ENCODE measurements around the gene MYBPHL.

Gene MYBPHL

DNA sequence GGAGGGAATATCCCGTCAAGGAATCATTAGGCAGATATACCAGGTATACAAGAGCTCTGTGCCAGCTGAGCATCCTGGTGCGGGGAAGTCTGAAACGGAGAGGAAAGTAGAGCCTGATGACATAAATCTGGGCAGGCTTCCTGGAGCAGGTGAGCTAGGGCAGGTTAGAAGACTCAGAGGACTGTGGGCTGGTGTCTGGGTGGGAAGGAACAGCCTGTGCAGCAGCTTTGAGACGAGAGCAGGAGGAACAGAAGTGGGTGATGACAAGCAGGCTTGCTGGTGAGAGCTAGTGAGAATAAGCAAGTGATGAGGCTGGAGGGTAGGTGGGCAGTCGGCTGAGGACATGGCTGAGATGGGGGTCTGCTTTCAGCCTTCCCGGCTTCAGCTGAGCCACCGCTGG lies 50.7 kb downstream of the MYBPHL start:
- no peak overlapping the region for H3K27ac ChIP-seq
- TF ChIP-seq, protein P1, sequence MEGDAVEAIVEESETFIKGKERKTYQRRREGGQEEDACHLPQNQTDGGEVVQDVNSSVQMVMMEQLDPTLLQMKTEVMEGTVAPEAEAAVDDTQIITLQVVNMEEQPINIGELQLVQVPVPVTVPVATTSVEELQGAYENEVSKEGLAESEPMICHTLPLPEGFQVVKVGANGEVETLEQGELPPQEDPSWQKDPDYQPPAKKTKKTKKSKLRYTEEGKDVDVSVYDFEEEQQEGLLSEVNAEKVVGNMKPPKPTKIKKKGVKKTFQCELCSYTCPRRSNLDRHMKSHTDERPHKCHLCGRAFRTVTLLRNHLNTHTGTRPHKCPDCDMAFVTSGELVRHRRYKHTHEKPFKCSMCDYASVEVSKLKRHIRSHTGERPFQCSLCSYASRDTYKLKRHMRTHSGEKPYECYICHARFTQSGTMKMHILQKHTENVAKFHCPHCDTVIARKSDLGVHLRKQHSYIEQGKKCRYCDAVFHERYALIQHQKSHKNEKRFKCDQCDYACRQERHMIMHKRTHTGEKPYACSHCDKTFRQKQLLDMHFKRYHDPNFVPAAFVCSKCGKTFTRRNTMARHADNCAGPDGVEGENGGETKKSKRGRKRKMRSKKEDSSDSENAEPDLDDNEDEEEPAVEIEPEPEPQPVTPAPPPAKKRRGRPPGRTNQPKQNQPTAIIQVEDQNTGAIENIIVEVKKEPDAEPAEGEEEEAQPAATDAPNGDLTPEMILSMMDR (conservative IDR thresholded peaks at IDR 0.05): no peak

DNA sequence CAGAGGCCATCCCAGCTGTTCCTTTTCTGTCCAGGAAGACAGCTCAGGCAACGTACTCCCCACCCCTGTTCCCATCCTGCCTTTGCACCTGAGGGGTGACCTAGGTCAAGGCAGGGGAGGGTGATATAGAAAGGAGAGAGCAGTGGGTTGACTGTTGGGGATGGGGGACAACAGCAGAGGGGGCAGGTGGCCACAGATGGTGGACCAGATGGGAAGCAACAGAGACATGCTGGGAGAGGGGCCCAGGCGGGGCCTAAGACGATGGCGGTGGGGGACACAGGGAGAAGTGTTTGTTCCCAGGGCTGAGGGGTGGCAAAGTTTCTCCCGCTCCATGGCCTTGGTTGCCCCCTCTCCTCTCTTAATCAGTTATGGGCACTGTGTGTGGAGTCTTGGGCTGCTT lies 51.1 kb downstream of the MYBPHL start:
- H3K27ac ChIP-seq: no peak overlapping the region
- TF ChIP-seq, protein P1 (conservative IDR thresholded peaks at IDR 0.05): no peak

DNA sequence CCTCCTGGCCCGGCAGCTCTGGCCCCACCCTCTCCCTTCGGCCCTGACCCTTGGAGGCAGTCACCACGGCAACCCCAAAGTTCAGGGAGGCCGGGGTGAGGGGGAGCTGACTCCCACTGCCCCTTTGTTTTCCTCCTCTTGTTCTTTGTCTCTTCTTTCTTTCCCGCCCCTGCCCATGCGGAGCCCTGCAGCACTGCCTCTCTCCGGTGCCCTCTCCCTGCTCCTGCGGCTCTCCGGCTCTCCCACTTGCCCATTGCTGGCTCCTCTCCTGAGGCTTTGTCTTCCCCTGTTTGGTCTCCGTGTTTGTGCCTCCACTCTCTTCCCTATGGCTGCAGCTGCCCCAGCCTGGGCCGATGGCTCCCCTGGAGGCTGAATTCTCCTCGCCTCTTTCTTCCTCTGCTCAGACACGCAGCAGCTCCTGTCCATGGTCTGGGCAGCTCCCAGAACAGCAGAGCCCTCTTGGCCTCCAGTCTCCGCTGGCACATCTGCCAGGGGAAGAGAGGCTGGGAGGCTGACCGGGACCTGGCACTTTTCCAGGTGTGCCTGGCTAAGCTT lies 51.6 kb downstream of the MYBPHL start:
- H3K27ac ChIP-seq: no peak overlapping the region
- TF ChIP-seq, protein P1 (conservative IDR thresholded peaks at IDR 0.05): no peak

DNA sequence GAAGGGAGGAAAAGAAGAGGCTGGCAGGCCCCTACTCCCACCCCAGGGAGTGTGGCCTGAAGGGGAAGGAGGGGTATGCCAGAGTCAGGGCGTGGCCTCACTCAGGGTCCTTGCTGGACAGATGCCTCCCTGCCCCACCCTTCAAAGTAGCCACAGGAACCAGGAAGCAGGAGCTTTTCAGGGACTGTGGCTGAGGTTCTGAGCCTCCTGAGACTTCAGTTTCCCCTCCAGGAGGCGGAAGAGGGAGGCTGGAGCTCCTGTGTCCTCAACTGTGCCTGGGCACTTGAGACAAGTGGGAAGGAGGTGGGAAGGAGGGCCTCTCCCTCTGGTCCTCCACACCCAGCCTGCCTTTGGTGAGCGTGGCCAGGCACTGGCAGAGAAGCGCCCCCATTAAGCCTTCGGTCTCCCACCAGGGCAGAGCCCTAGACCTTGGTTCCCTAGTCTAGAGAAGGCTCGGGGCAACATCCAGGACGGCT lies 52.2 kb downstream of the MYBPHL start:
- TF ChIP-seq, protein P1 (conservative IDR thresholded peaks at IDR 0.05): no peak
- H3K27ac ChIP-seq: no peak overlapping the region

DNA sequence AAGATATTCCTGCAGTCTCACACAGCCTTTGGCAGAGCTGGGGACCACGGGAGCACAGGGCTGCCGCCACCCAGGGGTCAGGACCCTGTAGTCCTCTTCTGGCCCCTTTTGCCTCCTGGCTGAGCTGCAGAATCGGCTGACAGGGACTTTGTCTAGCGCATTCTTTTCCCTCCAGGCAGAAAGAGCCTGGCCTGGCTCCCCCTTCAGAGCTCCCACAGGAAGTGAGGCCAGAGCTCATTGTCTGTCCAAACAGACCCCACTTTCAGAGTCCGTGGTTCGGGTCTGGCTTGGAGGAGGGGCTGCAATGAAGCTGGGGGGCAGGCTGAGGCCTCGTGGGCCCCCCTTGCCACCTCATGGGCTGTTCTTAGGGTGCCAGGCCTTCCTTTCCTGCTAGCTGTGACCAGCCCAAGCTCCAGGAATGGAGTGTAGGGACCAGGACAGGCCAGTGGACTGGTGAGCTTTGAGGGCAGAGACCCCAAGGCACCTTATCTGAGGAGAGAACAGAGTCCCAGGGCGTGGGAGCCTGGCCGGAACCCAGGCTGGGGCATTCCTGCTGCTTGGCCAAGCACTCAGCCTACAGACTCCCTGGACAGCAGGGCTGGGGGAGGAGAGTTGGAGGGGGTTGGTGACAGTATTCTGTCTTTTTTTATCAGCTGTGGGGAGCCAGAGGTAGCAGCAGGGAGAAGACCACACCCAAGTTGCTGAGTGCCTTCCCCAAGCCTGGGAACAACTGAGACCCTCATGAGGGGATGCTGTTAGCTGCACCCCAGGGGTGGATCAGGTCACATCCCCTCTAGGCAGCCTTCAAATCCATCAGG lies 52.8 kb downstream of the MYBPHL start:
- H3K27ac ChIP-seq: no peak overlapping the region
- TF ChIP-seq, protein P1 (conservative IDR thresholded peaks at IDR 0.05): no peak

DNA sequence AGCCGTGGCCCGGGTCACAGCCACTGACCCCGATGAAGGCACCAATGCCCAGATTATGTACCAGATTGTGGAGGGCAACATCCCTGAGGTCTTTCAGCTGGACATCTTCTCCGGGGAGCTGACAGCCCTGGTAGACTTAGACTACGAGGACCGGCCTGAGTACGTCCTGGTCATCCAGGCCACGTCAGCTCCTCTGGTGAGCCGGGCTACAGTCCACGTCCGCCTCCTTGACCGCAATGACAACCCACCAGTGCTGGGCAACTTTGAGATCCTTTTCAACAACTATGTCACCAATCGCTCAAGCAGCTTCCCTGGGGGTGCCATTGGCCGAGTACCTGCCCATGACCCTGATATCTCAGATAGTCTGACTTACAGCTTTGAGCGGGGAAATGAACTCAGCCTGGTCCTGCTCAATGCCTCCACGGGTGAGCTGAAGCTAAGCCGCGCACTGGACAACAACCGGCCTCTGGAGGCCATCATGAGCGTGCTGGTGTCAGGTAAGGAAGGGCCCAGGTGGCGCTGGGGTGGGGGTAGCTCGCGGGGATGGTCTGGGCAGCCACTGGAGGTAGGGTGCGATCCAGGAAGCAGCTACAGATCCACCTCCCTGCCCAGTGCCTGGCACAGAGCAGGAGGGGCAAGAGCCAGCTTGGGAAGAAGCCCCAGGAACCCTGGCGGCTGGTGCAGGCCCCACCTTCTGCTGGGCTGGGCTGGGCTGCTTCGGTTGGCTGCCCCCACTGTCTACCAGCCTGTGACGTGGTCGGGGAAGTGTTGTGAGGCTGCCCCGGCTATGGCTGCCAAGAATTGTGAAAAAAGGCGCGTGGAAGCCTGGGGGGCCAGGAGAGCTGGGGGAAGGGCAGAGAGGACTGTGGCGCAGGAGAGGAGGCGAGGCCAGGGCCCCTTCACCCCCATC lies 53.7 kb downstream of the MYBPHL start:
- TF ChIP-seq, protein P1 (conservative IDR thresholded peaks at IDR 0.05): no peak
- no peak overlapping the region for H3K27ac ChIP-seq
